SJSA1 (cell line): ENCODE data around the gene HSPBP1. TPM values are rescaled to one million over a fixed set of nuclear protein-coding genes. Genes with fewer than 3 reads are reported as not detected.

Experiments
- DNase-seq, 2 experiments: peaks; one replicate each; pipeline ENCODE4 v3.0.0-alpha.2; 2015 to 2020; ENCODE audit warnings: low spot score in 2 of 2, low read depth in 1 of 2
- H3K27ac ChIP-seq: fragments of 250-450 bp; sonication (Bioruptor Pico); 2 replicates; pipeline ENCODE4 v1.5.1; 2020; ENCODE audit warnings: mild to moderate bottlenecking, moderate library complexity
- H3K27me3 ChIP-seq: fragments of 250-450 bp; sonication (Bioruptor Pico); replicated peaks from 2 replicates; pipeline ENCODE4 v1.5.1; 2020; ENCODE audit warnings: mild to moderate bottlenecking, moderate library complexity
- H3K36me3 ChIP-seq: fragments of 250-450 bp; sonication (Bioruptor Pico); 2 replicates; pipeline ENCODE4 v1.5.1; 2020; ENCODE audit warnings: mild to moderate bottlenecking
- H3K4me1 ChIP-seq: fragments of 250-450 bp; sonication (Bioruptor Pico); replicated peaks from 2 replicates; pipeline ENCODE4 v1.6.1; 2021; ENCODE audit warnings: mild to moderate bottlenecking
- H3K4me3 ChIP-seq: fragments of 250-450 bp; sonication (Bioruptor Pico); 2 replicates; pipeline ENCODE4 v1.5.1; 2020; ENCODE audit warnings: mild to moderate bottlenecking
- H3K9me3 ChIP-seq: fragments of 250-450 bp; sonication (Bioruptor Pico); replicated peaks from 2 replicates; pipeline ENCODE4 v1.5.1; 2020; ENCODE audit warnings: mild to moderate bottlenecking
- total RNA-seq: library from RNA; depleted of rRNA; stranded (reverse); fragments of >200 nt; shearing (Covaris generic); gene quantifications from 2 replicates; pipeline ENCODE4 v1.2.3, GENCODE V29; 2014

Gene HSPBP1
- total RNA-seq, 1 experiment from 2014 or later = 51.4 TPM

- Histone ChIP-seq H3K4me3 (no peak overlapping the region), H3K4me1 (no peaks in the 10 kb centered on the region), H3K27ac (no peak overlapping the region), H3K27me3 (no peaks in the 10 kb centered on the region), H3K36me3 (peaks cover 6% of the 10 kb centered on the region), H3K9me3 (peaks cover 3% of the 10 kb centered on the region; the same call in 1 of the 2 replicates)
- DNase-seq = no peak
Observed at GRCh38 chr19:55311797-55312196, 31.9 kb upstream of the HSPBP1 start.

GRCh38 chr19:55311397-55311796 lies 31.5 kb upstream of the HSPBP1 start:
- Histone ChIP-seq H3K36me3 (peaks cover 10% of the 10 kb centered on the region), H3K4me1 (no peaks in the 10 kb centered on the region), H3K27ac (no peak overlapping the region), H3K27me3 (no peaks in the 10 kb centered on the region), H3K4me3 (no peak overlapping the region), H3K9me3 (peaks cover 3% of the 10 kb centered on the region; the same call in 1 of the 2 replicates)
- DNase-seq = no peak

GRCh38 chr19:55310498-55310897 lies 30.6 kb upstream of the HSPBP1 start:
- Histone ChIP-seq H3K27me3 (no peaks in the 10 kb centered on the region), H3K27ac (no peak overlapping the region), H3K4me3 (no peak overlapping the region), H3K36me3 (peaks cover 19% of the 10 kb centered on the region), H3K9me3 (no peaks in the 10 kb centered on the region), H3K4me1 (no peaks in the 10 kb centered on the region)
- DNase-seq = no peak

GRCh38 chr19:55309448-55309847 lies 29.5 kb upstream of the HSPBP1 start:
- Histone ChIP-seq H3K4me3 (no peak overlapping the region), H3K27ac (no peak overlapping the region)

GRCh38 chr19:55308281-55308680 lies 28.4 kb upstream of the HSPBP1 start:
- Histone ChIP-seq H3K36me3 (peaks cover 24% of the 10 kb centered on the region), H3K9me3 (no peaks in the 10 kb centered on the region), H3K27me3 (no peaks in the 10 kb centered on the region), H3K4me3 (no peak overlapping the region), H3K27ac (no peak overlapping the region), H3K4me1 (no peaks in the 10 kb centered on the region)
- DNase-seq = no peak

More at GRCh38 chr19:55309448-55309847, 29.5 kb upstream of the HSPBP1 start:
- H3K4me1 ChIP-seq = no peaks in the 10 kb centered on the region
- H3K36me3 ChIP-seq = peaks cover 24% of the 10 kb centered on the region
- no peaks in the 10 kb centered on the region for H3K27me3 ChIP-seq
- no peaks in the 10 kb centered on the region for H3K9me3 ChIP-seq
- no peak for DNase-seq

- no peak for DNase-seq
- Histone ChIP-seq H3K27me3 (no peaks in the 10 kb centered on the region), H3K27ac (no peak overlapping the region), H3K4me1 (peaks cover 6% of the 10 kb centered on the region), H3K36me3 (peaks cover 31% of the 10 kb centered on the region), H3K4me3 (no peak overlapping the region), H3K9me3 (no peaks in the 10 kb centered on the region)
Observed at GRCh38 chr19:55306712-55307111, 26.8 kb upstream of the HSPBP1 start.

- Histone ChIP-seq H3K36me3 (peaks cover 31% of the 10 kb centered on the region), H3K4me3 (no peak overlapping the region), H3K27ac (no peak overlapping the region), H3K27me3 (no peaks in the 10 kb centered on the region), H3K4me1 (peaks cover 9% of the 10 kb centered on the region), H3K9me3 (no peaks in the 10 kb centered on the region)
- DNase-seq = no peak
Observed at GRCh38 chr19:55305983-55306562, 26.2 kb upstream of the HSPBP1 start.

- Histone ChIP-seq H3K9me3 (no peaks in the 10 kb centered on the region), H3K27me3 (no peaks in the 10 kb centered on the region), H3K36me3 (peaks cover 31% of the 10 kb centered on the region), H3K4me3 (no peak overlapping the region), H3K27ac (no peak overlapping the region), H3K4me1 (peaks cover 9% of the 10 kb centered on the region)
- peak in 1 of 2 experiments; percentile 22 for DNase-seq
Observed at GRCh38 chr19:55305491-55305890, 25.6 kb upstream of the HSPBP1 start.

GRCh38 chr19:55304980-55305379 lies 25.1 kb upstream of the HSPBP1 start:
- DNase-seq = no peak
- Histone ChIP-seq H3K27ac (no peak overlapping the region), H3K36me3 (peaks cover 31% of the 10 kb centered on the region), H3K9me3 (no peaks in the 10 kb centered on the region), H3K4me1 (peaks cover 9% of the 10 kb centered on the region), H3K4me3 (no peak overlapping the region), H3K27me3 (no peaks in the 10 kb centered on the region)

- no peak for DNase-seq
- peaks cover 9% of the 10 kb centered on the region for H3K4me1 ChIP-seq
- H3K36me3 ChIP-seq = peaks cover 30% of the 10 kb centered on the region
- H3K27me3 ChIP-seq = no peaks in the 10 kb centered on the region
- H3K27ac ChIP-seq = no peak overlapping the region
- no peak overlapping the region for H3K4me3 ChIP-seq
- no peaks in the 10 kb centered on the region for H3K9me3 ChIP-seq
Observed at GRCh38 chr19:55304279-55304978, 24.5 kb upstream of the HSPBP1 start.

GRCh38 chr19:55303477-55303876 lies 23.6 kb upstream of the HSPBP1 start:
- no peak overlapping the region for H3K4me3 ChIP-seq
- H3K27me3 ChIP-seq = no peaks in the 10 kb centered on the region
- no peaks in the 10 kb centered on the region for H3K9me3 ChIP-seq
- peaks cover 9% of the 10 kb centered on the region for H3K4me1 ChIP-seq
- peaks cover 26% of the 10 kb centered on the region for H3K36me3 ChIP-seq
- DNase-seq = no peak
- H3K27ac ChIP-seq = no peak overlapping the region

- H3K4me1 ChIP-seq = peaks cover 9% of the 10 kb centered on the region
- H3K27me3 ChIP-seq = no peaks in the 10 kb centered on the region
- DNase-seq = no peak
- no peaks in the 10 kb centered on the region for H3K9me3 ChIP-seq
- peaks cover 26% of the 10 kb centered on the region for H3K36me3 ChIP-seq
- peak overlapping the region; percentile 26 for H3K4me3 ChIP-seq
- H3K27ac ChIP-seq = no peak overlapping the region
Observed at GRCh38 chr19:55302318-55302703, 22.4 kb upstream of the HSPBP1 start.

- Histone ChIP-seq H3K4me3 (peak overlapping the region; percentile 26), H3K4me1 (peaks cover 9% of the 10 kb centered on the region), H3K9me3 (no peaks in the 10 kb centered on the region), H3K36me3 (peaks cover 24% of the 10 kb centered on the region), H3K27ac (no peak overlapping the region), H3K27me3 (no peaks in the 10 kb centered on the region)
- peak; percentile 71 to 93 for DNase-seq
Observed at GRCh38 chr19:55301459-55302317, 21.8 kb upstream of the HSPBP1 start.
